Ovary (tissue), 9 donors: Measurements from ENCODE around the gene ADARB2. TPM values are rescaled to one million over a fixed set of nuclear protein-coding genes. Genes with fewer than 3 reads are reported as not detected.
"Not testable (repeated sequence)": the region's sequence is repeated elsewhere in the genome, so short reads cannot be mapped to it uniquely, and the experiment has no call there.

Source experiments
- DNase-seq, 5 donors: peaks; one replicate each; pipeline ENCODE4 v3.0.0-alpha.2; 2019 to 2020
- H3K27ac ChIP-seq, 2 donors: fragments of 200-600 bp; one replicate each; pipeline versions ENCODE4 v1.5.1 to v1.8.0; 2019 to 2022
- H3K27me3 ChIP-seq: fragments of 200-600 bp; one replicate; pipeline ENCODE4 v1.8.0; 2022
- H3K36me3 ChIP-seq: fragments of 200-600 bp; sonication (generic); one replicate; pipeline ENCODE4 v1.5.1; 2019
- H3K4me1 ChIP-seq: one replicate; pipeline ENCODE4 v1.8.1; 2013; ENCODE audit warnings: mild to moderate bottlenecking, moderate library complexity; ENCODE audit not compliant: insufficient read depth
- H3K4me3 ChIP-seq: fragments of 200-600 bp; sonication (generic); one replicate; pipeline ENCODE4 v1.5.1; 2017
- H3K9me3 ChIP-seq, 2 donors: fragments of 200-600 bp in 1 of 2; sonication (generic) in 1 of 2; one replicate each; pipeline versions ENCODE4 v1.5.1 to v1.8.1; 2013 to 2019; ENCODE audit warnings: mild to moderate bottlenecking in 1 of 2, moderate library complexity in 1 of 2
- CTCF ChIP-seq, 3 donors: fragments of 450-650 bp in 2 of 3; fragments of 200-600 bp in 1 of 3; IDR thresholded peaks; one replicate each; pipeline versions ENCODE4 v1.5.1 to v1.8.0; 2016 to 2022; ENCODE audit warnings: antibody characterized with exemption in 3 of 3, mild to moderate bottlenecking in 1 of 3
- EP300 ChIP-seq: sonication (generic); formaldehyde crosslinking; IDR thresholded peaks from one replicate; pipeline ENCODE4 v1.6.1; 2017; ENCODE audit warnings: antibody characterized with exemption
- POLR2A ChIP-seq: fragments of 450-650 bp; IDR thresholded peaks from one replicate; pipeline ENCODE4 v1.6.1; 2017; ENCODE audit warnings: antibody characterized with exemption, mild to moderate bottlenecking, moderate library complexity
- WGBS, 3 donors: extraction: QIAGEN DNeasy Blood & Tissue Kit in 1 of 3; methylation state at CpG; one replicate each; pipeline versions ENCODE4 v1.1.5 to v1.1.7; 2013 to 2017; 5-methylcytosine and 5-hydroxymethylcytosine counted together
- intact Hi-C, 4 donors: fragments of 100-400 bp; cut with DNase I; formaldehyde crosslinking; loops; one replicate each; pipeline versions ENCODE4 v1.11.0 to v1.15.1; 2022 to 2023
- polyA plus RNA-seq, 2 donors: library from polyadenylated mRNA; stranded (reverse); fragments of 200-250 nt in 1 of 2; fragments of 350-450 nt in 1 of 2; fragmentation: Illumina TruSeq in 1 of 2; extraction: RNeasy Lipid Tissue Mini Kit (QIAGEN cat#74804) in 1 of 2; gene quantifications; one replicate each; pipeline ENCODE4 v1.2.3, GENCODE V29; 2013 to 2014
- total RNA-seq, 7 donors: library from RNA; depleted of rRNA in 2 of 7; stranded (reverse); fragments of >200 nt in 2 of 7; fragmentation: NEBNext Ultra II Directional in 3 of 7; extraction: Animal tissue kit (Norgen Biotek cat#: 25700) in 3 of 7; gene quantifications; one replicate each; pipeline versions ENCODE4 v1.1.0 to v1.2.4, GENCODE V29; 2016 to 2023
- donor health status: DM: no; HTN: no; CAD: no; lungs with moderate emphysema.
- donor health status: DM: no; HTN: no; CAD: no.
- donor health status: Bipolar disorder and iron deficiency.
- donor health status: DM: yes; HTN: yes; CAD: no.
- donor health status: DM: no; HTN: no; CAD: no.
- donor health status: DM: yes; HTN: yes; CAD: no.

Gene ADARB2
- total and polyA plus RNA-seq, 9 donors: 0.12 to 2.0 (median 0.36) TPM; not detected in 2

GRCh38 chr10:1329622-1330021, 407.7 kb downstream of the ADARB2 start:
- no peak for DNase-seq
- intact Hi-C loops: no loop called here
- no peak overlapping the region for H3K27ac ChIP-seq

GRCh38 chr10:1328981-1329614, 408.2 kb downstream of the ADARB2 start:
- no peaks in the 10 kb centered on the region for H3K4me1 ChIP-seq
- H3K9me3 ChIP-seq: no peaks in the 10 kb centered on the region
- intact Hi-C loops: no loop called here
- no peaks in the 10 kb centered on the region for H3K27me3 ChIP-seq
- H3K27ac ChIP-seq: no peak overlapping the region
- no peak overlapping the region for H3K4me3 ChIP-seq
- TF ChIP-seq CTCF (IDR thresholded peaks at IDR 0.05): no peak
- 67 to 76% (median 70%) methylated on average over 5 of the region's 5 CpGs for WGBS, 3 donors
- H3K36me3 ChIP-seq: no peaks in the 10 kb centered on the region
- DNase-seq: no peak

More at GRCh38 chr10:1329622-1330021, 407.7 kb downstream of the ADARB2 start:
- H3K4me3 ChIP-seq: no peak overlapping the region
- no peaks in the 10 kb centered on the region for H3K9me3 ChIP-seq
- no peaks in the 10 kb centered on the region for H3K27me3 ChIP-seq
- TF ChIP-seq POLR2A (no peak), EP300 (no peak), CTCF (IDR thresholded peaks at IDR 0.05) (no peak)
- H3K4me1 ChIP-seq: no peaks in the 10 kb centered on the region
- 84 to 89% (median 88%) methylated on average over 9 of the region's 9 CpGs for WGBS, 3 donors
- H3K36me3 ChIP-seq: no peaks in the 10 kb centered on the region

- H3K9me3 ChIP-seq: no peaks in the 10 kb centered on the region
- no peaks in the 10 kb centered on the region for H3K4me1 ChIP-seq
- no peaks in the 10 kb centered on the region for H3K27me3 ChIP-seq
- H3K4me3 ChIP-seq: no peak overlapping the region
- H3K36me3 ChIP-seq: no peaks in the 10 kb centered on the region
- TF ChIP-seq EP300: no peak
- no peak for TF ChIP-seq CTCF (IDR thresholded peaks at IDR 0.05)
- TF ChIP-seq POLR2A: no peak
- no peak for DNase-seq
- no peak overlapping the region for H3K27ac ChIP-seq
- WGBS, 3 donors: 37 to 55% (median 43%) methylated on average over 15 of the region's 15 CpGs
- intact Hi-C loops: no loop called here
These were observed 409.0 kb downstream of the ADARB2 start for GRCh38 chr10:1328161-1328823.

- Histone ChIP-seq H3K4me3 (no peak overlapping the region), H3K4me1 (no peaks in the 10 kb centered on the region), H3K27ac (no peak overlapping the region), H3K36me3 (no peaks in the 10 kb centered on the region), H3K27me3 (no peaks in the 10 kb centered on the region), H3K9me3 (no peaks in the 10 kb centered on the region)
- 77 to 95% (median 87%) methylated on average over 15 of the region's 15 CpGs for WGBS, 3 donors
- DNase-seq: no peak
- no peak for TF ChIP-seq EP300
- intact Hi-C loops: no loop called here
These were observed 409.6 kb downstream of the ADARB2 start for GRCh38 chr10:1327759-1328158.

GRCh38 chr10:1326514-1326913, 410.8 kb downstream of the ADARB2 start:
- intact Hi-C loops: not testable (repeated sequence)

More at GRCh38 chr10:1326514-1326913, 410.8 kb downstream of the ADARB2 start:
- DNase-seq, H3K27ac ChIP-seq, H3K27me3 ChIP-seq, H3K36me3 ChIP-seq, H3K4me1 ChIP-seq, H3K9me3 ChIP-seq, H3K4me3 ChIP-seq: not testable (repeated sequence)
- 88 to 90% (median 88%) methylated on average over 9 to 20 of the region's 20 CpGs for WGBS, 3 donors
